ENCODE results near the gene RNF207.

RNF207 gene

GRCh38 chr1:6222636-6223035 lies 16.7 kb downstream of the RNF207 start:
- no peak overlapping the region for H3K27ac ChIP-seq
- TF ChIP-seq ZFX (IDR thresholded peaks at IDR 0.05; ENCODE audit: borderline replicate concordance) (no peak), CTCF (IDR thresholded peaks at IDR 0.05) (no peak)

- TF ChIP-seq CTCF (IDR thresholded peaks at IDR 0.05) (no peak), ZFX (IDR thresholded peaks at IDR 0.05; ENCODE audit: borderline replicate concordance) (no peak)
- no peak overlapping the region for H3K27ac ChIP-seq
These were observed 17.7 kb downstream of the RNF207 start for GRCh38 chr1:6223617-6224016.

GRCh38 chr1:6224718-6225117 lies 18.8 kb downstream of the RNF207 start:
- no peak for TF ChIP-seq ZFX (IDR thresholded peaks at IDR 0.05; ENCODE audit: borderline replicate concordance)
- no peak overlapping the region for H3K27ac ChIP-seq

- TF ChIP-seq ZFX (IDR thresholded peaks at IDR 0.05; ENCODE audit: borderline replicate concordance) = no peak
- no peak overlapping the region for H3K27ac ChIP-seq
These were observed 19.7 kb downstream of the RNF207 start for GRCh38 chr1:6225651-6226050.

GRCh38 chr1:6233376-6233775 lies 27.5 kb downstream of the RNF207 start:
- TF ChIP-seq ZFX (IDR thresholded peaks at IDR 0.05; ENCODE audit: borderline replicate concordance) (no peak), CTCF (IDR thresholded peaks at IDR 0.05) (no peak)
- peak overlapping the region; percentile 7; the same call in 1 of the 2 replicates for H3K27ac ChIP-seq

GRCh38 chr1:6234502-6235295 lies 28.8 kb downstream of the RNF207 start:
- TF ChIP-seq CTCF (IDR thresholded peaks at IDR 0.05) (no peak), ZFX (IDR thresholded peaks at IDR 0.05; ENCODE audit: borderline replicate concordance) (no peak)
- peak overlapping the region; percentile 81 for H3K27ac ChIP-seq

GRCh38 chr1:6235296-6235677 lies 29.4 kb downstream of the RNF207 start:
- peak overlapping the region; percentile 81 for H3K27ac ChIP-seq

GRCh38 chr1:6237093-6237492 lies 31.2 kb downstream of the RNF207 start:
- TF ChIP-seq ZFX (IDR thresholded peaks at IDR 0.05; ENCODE audit: borderline replicate concordance) (no peak), CTCF (IDR thresholded peaks at IDR 0.05) (no peak)
- H3K27ac ChIP-seq = no peak overlapping the region

More at GRCh38 chr1:6235296-6235677, 29.4 kb downstream of the RNF207 start:
- TF ChIP-seq CTCF (IDR thresholded peaks at IDR 0.05) (no peak), ZFX (IDR thresholded peaks at IDR 0.05; ENCODE audit: borderline replicate concordance) (no peak)

Measured in 22Rv1 (cell line).